Subcutaneous adipose tissue (tissue), 4 donors: ENCODE data around the gene GAGE12H. TPM values are rescaled to one million over a fixed set of nuclear protein-coding genes. Genes with fewer than 3 reads are reported as not detected.
"Not testable (repeated sequence)": the region's sequence is repeated elsewhere in the genome, so short reads cannot be mapped to it uniquely, and the experiment has no call there.

ENCODE experiments used
- CTCF ChIP-seq: fragments of 450-650 bp; IDR thresholded peaks from one replicate; pipeline ENCODE4 v1.5.1; 2016; ENCODE audit warnings: low read depth, mild to moderate bottlenecking, control low read depth, antibody characterized with exemption, moderate library complexity
- total RNA-seq, 4 donors: library from RNA; depleted of rRNA; stranded (reverse); fragments of >200 nt; gene quantifications; one replicate each; pipeline ENCODE4 v1.1.0, GENCODE V29; 2016

Gene GAGE12H, protein sequence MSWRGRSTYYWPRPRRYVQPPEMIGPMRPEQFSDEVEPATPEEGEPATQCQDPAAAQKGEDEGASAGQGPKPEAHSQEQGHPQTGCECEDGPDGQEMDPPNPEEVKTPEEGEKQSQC
- not detected for total RNA-seq

- TF ChIP-seq CTCF: not testable (repeated sequence)
Measured at GRCh38 chrX:49579649-49580048, at the start of gene GAGE12H. GAGE12H (plus strand) TSS chrX:49579949; CDS start chrX:49581104, 1,155 bp downstream.

DNA sequence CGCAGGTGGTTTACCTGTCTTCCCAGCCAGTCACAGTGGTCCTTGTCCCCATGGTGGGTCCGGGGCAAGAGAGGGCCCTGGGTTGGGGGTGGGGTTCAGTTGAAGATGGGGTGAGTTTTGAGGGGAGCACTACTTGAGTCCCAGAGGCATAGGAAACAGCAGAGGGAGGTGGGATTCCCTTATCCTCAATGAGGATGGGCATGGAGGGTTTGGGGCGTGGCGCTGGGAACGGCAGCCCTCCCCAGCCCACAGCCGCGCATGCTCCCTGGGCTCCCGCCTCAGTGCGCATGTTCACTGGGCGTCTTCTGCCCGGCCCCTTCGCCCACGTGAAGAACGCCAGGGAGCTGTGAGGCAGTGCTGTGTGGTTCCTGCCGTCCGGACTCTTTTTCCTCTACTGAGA is 47.9 kb upstream of the GAGE12H start, which contains the start of gene GAGE12C:
GAGE12C (plus strand) TSS at position 301 of the 400 bp plus-strand sequence. CDS start 1,155 bp downstream, outside the sequence.
- not testable (repeated sequence) for TF ChIP-seq CTCF

DNA sequence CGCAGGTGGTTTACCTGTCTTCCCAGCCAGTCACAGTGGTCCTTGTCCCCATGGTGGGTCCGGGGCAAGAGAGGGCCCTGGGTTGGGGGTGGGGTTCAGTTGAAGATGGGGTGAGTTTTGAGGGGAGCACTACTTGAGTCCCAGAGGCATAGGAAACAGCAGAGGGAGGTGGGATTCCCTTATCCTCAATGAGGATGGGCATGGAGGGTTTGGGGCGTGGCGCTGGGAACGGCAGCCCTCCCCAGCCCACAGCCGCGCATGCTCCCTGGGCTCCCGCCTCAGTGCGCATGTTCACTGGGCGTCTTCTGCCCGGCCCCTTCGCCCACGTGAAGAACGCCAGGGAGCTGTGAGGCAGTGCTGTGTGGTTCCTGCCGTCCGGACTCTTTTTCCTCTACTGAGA is 38.3 kb upstream of the GAGE12H start, which contains the start of gene GAGE12D:
GAGE12D (plus strand) TSS at position 301 of the 400 bp plus-strand sequence. CDS start 1,155 bp downstream, outside the sequence.
- TF ChIP-seq CTCF: not testable (repeated sequence)

DNA sequence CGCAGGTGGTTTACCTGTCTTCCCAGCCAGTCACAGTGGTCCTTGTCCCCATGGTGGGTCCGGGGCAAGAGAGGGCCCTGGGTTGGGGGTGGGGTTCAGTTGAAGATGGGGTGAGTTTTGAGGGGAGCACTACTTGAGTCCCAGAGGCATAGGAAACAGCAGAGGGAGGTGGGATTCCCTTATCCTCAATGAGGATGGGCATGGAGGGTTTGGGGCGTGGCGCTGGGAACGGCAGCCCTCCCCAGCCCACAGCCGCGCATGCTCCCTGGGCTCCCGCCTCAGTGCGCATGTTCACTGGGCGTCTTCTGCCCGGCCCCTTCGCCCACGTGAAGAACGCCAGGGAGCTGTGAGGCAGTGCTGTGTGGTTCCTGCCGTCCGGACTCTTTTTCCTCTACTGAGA is 28.8 kb upstream of the GAGE12H start, which contains the start of gene GAGE12E:
GAGE12E (plus strand) TSS at position 301 of the 400 bp plus-strand sequence. CDS start 1,155 bp downstream, outside the sequence.
- not testable (repeated sequence) for TF ChIP-seq CTCF

- TF ChIP-seq CTCF: not testable (repeated sequence)
Measured at GRCh38 chrX:49560542-49560941, 19.2 kb upstream of the GAGE12H start, which contains the start of gene GAGE12F. GAGE12F (plus strand) TSS chrX:49560842; CDS start chrX:49561997, 1,155 bp downstream.

DNA sequence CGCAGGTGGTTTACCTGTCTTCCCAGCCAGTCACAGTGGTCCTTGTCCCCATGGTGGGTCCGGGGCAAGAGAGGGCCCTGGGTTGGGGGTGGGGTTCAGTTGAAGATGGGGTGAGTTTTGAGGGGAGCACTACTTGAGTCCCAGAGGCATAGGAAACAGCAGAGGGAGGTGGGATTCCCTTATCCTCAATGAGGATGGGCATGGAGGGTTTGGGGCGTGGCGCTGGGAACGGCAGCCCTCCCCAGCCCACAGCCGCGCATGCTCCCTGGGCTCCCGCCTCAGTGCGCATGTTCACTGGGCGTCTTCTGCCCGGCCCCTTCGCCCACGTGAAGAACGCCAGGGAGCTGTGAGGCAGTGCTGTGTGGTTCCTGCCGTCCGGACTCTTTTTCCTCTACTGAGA is 9.6 kb upstream of the GAGE12H start, which contains the start of gene GAGE12G:
GAGE12G (plus strand) TSS at position 301 of the 400 bp plus-strand sequence. CDS start 1,155 bp downstream, outside the sequence.
- TF ChIP-seq CTCF: not testable (repeated sequence)

DNA sequence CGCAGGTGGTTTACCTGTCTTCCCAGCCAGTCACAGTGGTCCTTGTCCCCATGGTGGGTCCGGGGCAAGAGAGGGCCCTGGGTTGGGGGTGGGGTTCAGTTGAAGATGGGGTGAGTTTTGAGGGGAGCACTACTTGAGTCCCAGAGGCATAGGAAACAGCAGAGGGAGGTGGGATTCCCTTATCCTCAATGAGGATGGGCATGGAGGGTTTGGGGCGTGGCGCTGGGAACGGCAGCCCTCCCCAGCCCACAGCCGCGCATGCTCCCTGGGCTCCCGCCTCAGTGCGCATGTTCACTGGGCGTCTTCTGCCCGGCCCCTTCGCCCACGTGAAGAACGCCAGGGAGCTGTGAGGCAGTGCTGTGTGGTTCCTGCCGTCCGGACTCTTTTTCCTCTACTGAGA is 9.4 kb downstream of the GAGE12H start, which contains the start of gene GAGE2A:
GAGE2A (plus strand) TSS at position 301 of the 400 bp plus-strand sequence. CDS start 1,155 bp downstream, outside the sequence.
- not testable (repeated sequence) for TF ChIP-seq CTCF
